Left cardiac atrium (tissue), 4 donors: ENCODE measurements around the gene NLK. TPM values are rescaled to one million over a fixed set of nuclear protein-coding genes. Genes with fewer than 3 reads are reported as not detected.
"Not testable (repeated sequence)": the region's sequence is repeated elsewhere in the genome, so short reads cannot be mapped to it uniquely, and the experiment has no call there.

ENCODE experiments used
- ATAC-seq, 2 donors: fragments of 200-7000 bp; cut with Tn5 transposase; one replicate each; pipeline ENCODE4 v1.9.1; 2020; ENCODE audit warnings: mild to moderate bottlenecking in 2 of 2, moderate library complexity in 2 of 2
- DNase-seq: peaks from one replicate; pipeline ENCODE4 v3.0.0-alpha.2; 2020
- intact Hi-C, 2 donors: fragments of 100-400 bp; cut with DNase I; formaldehyde crosslinking; loops; one replicate each; pipeline versions ENCODE4 v1.14.1 to v1.15.1; 2022 to 2023
- total RNA-seq, 2 donors: library from RNA; stranded (reverse); fragmentation: NEBNext Ultra II Directional; extraction: Animal tissue kit (Norgen Biotek cat#: 25700); gene quantifications; one replicate each; pipeline ENCODE4 v1.2.1, GENCODE V29; 2021
- donor health status: DM: no; HTN: yes; CAD: no.
- donor health status: DM: no; HTN: yes; CAD: no; lungs with severe emphysema.
- donor health status: DM: yes; HTN: yes; CAD: no.
- donor health status: Dilated cardiomyopathy.

The NLK gene
- total RNA-seq, 2 donors from 2014 or later = 19.4 to 22.5 TPM

DNA sequence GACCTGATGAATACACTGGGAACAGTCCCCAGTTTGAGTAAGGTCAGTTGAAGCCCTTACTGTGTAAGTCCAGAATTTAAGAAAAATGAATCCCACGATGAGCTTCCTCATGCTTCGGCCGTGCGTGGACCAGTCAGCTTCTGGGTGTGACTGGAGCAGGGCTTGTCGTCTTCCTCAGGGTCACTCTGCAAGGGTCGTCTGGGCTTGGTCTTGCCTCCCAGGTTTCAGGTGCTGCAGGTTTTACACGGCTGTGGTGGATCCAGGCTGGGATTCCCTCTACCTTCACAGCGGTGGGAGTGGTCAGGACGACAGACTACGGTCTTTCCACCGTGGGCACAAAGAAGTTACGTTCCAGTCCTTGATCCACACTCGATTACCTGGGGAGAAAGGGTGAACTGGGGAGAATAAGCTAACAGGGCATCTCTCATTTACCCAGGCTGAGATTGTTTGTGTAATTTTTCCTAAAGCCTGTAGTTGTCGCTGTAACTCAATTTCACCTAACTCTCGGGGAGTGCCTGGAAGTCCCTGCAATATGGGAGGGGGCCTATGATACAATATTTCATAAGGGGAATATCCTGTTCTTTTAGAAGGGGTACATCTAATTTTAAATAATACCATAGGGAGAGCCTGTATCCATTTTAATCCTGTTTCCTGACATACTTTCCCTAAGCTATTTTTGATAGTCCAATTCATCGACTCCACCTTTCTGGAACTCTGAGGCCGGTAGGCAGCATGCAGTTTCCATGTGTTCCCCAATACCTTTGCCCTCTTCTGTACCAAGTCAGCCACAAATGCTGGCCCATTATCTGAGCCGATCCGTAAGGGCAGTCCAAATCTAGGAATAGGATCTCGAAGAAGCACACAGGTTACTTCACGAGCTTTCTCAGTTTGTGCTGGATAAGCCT is 190.7 kb downstream of the NLK start:
- intact Hi-C loops, ATAC-seq, DNase-seq: not testable (repeated sequence)

- ATAC-seq, DNase-seq, intact Hi-C loops: not testable (repeated sequence)
Measured at GRCh38 chr17:28233872-28234856, 191.7 kb downstream of the NLK start.

GRCh38 chr17:28235066-28235700 is 192.7 kb downstream of the NLK start:
- ATAC-seq, intact Hi-C loops, DNase-seq: not testable (repeated sequence)

- ATAC-seq, DNase-seq, intact Hi-C loops: not testable (repeated sequence)
Measured at GRCh38 chr17:28236033-28236653, 193.7 kb downstream of the NLK start.

DNA sequence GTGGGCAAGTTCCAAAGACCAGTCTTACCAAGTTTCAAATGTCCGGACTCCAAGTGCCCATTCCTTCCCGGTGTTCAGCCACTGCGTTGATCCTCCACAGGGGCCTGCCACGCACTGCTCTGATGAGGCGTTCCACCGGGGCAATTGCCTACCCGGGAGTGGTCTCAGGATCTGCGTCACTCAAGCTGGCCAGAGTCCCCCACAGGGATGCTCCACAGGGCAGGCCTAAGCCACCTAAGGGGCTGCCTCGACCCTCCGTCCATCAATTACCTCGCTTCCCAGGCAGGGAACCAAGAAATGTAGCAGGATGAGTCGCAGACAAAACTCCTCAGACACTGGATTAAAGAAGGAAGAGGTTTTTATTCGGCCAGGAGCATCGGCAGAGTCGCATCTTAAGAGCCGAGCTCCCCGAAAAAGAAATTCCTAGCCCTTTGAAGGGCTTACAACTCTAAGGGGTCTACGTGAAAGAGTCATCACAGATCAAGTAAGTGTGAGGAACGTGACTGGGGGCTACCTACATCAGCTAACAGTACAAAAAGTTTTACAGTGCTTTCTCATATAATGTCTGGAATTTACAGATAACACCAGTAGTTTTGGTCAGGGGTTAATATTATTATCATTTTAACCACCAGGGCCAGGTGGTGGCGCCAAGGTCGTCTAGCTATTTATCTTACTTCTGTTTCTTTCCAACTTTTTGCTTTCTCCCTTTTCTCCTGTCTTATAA is 196.2 kb downstream of the NLK start:
- intact Hi-C loops, ATAC-seq, DNase-seq: not testable (repeated sequence)

DNA sequence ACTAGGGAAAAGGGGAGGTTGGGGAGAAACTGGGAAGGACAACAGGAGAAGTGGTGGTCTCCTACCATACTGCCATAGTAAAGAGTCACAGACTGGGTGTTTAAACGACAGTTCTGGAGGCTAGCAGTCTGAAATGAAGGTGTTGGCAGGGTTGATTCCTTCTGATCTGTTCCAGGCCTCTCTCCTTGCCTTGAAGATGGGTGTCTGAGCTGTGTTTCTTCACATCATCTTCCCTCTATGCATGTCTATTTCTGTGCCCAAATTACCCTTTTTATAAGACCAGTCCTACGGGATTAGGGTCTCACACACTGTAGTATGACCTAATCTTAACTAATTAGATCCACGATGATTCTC is 196.8 kb downstream of the NLK start:
- ATAC-seq (no peak), DNase-seq (no peak)
- intact Hi-C loops = no loop called here

DNA sequence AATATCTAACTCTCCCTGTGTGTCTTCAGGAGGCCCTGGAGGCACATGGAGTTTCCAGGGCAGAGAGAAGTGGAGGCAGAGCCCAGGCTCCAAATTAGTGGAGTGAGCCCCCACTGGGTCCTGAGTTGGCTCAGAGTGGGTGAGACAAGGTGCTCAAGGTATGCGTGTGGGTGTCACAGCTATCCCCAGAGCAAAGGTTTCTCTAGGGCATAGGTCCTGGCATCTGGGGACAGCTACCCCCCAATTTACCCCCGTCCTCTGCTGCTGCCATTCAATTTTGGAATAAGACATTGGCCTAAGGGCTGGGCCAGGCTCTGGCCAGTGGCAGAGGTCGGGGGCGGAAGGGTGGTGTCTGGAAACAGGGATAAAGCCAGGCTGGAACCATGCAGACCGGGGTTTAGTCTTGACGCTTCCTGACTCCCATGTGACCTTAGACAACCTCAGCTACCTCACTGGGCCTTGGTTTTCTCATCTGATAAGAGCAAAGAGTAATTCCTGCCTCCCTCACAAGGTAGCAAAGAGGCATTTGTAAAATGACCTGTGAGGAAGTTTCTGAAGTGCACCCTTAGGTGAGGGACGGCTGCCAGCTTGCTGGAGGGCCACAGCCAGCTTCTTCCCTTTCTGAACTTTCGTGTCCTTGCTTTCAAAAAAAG is 198.3 kb downstream of the NLK start:
- intact Hi-C loops = loop anchor here in 1 of 2 donors (10.0 kb wide), 1 partner anchor 436 kb away; the partner anchor contains the start of gene NOS2
- DNase-seq (no peak), ATAC-seq (no peak)

DNA sequence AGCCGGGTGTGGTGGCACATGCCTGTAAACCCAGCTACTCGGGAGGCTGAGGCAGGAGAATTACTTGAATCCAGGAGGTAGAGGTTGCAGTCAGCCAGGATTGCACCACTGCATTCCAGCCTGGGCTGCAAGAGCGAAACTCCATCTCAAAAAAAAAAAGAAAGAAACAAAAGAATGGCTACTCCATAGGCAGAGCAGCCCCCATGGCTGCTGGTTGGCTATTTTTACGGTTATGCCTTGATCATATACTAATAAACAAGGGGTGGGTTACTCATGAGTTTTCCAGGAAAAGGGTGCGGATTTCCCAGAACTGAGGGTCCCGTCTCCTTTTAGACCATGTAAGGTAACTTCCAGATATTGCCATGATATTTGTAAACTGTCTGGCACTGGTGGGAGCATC is 200.3 kb downstream of the NLK start:
- intact Hi-C loops = loop anchor here in 1 of 2 donors (10.0 kb wide), 1 partner anchor 438 kb away; the partner anchor contains the start of gene NOS2
- ATAC-seq (no peak), DNase-seq (no peak)

DNA sequence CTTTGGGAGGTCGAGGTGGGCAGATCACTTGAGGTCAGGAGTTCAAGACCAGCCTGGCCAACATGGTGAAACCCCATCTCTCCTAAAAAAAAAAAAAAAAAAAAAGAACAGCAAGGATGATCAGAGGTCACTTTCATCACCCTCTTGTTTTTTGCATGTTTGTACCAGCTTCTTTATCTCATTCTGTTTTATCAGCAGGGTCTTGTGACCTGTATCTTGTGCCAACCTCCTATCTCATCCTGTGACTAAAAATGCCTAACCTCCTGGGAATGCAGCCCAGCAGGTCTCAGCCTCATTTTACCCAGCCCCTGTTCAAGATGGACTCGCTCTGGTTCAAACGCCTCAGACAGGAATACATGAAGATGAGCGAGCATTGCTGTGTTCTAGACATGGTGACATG is 200.8 kb downstream of the NLK start:
- intact Hi-C loops = loop anchor here in 1 of 2 donors (10.0 kb wide), 1 partner anchor 438 kb away; the partner anchor contains the start of gene NOS2
- DNase-seq, ATAC-seq: not testable (repeated sequence)

GRCh38 chr17:28244446-28244845 is 202.0 kb downstream of the NLK start:
- ATAC-seq (no peak), DNase-seq (no peak)
- intact Hi-C loops = loop anchor here in 1 of 2 donors (10.0 kb wide), 1 partner anchor 440 kb away; the partner anchor contains the start of gene NOS2

Other genes with a start within 250 kb of the NLK start
- under 1 TPM in 1 of 2 donors, not detected in 1; 0.05 TPM for gene NOS2, start 242.1 kb upstream of the NLK start, total RNA-seq
- 1 to 10 TPM; 5.7 to 8.7 TPM for gene LYRM9, start 149.3 kb upstream of the NLK start, total RNA-seq